AG10803 (cell line): ENCODE measurements around the gene LYZL4.

Experiments
- DNase-seq: peaks from one replicate; pipeline ENCODE4 v3.0.0; 2010; ENCODE audit warnings: low read depth
- H3K4me3 ChIP-seq: 2 replicates; pipeline ENCODE4 v1.5.1; 2011; ENCODE audit warnings: mild to moderate bottlenecking, low read length, control low read depth
- CTCF ChIP-seq: conservative IDR thresholded peaks from 2 replicates; pipeline ENCODE4 v1.5.1; 2011; ENCODE audit warnings: mild to moderate bottlenecking, low read length, control low read depth, inconsistent platforms

LYZL4 gene

GRCh38 chr3:42411429-42411828 lies 1.0 kb upstream of the LYZL4 start:
- H3K4me3 ChIP-seq, result no peak overlapping the region
- no peak for DNase-seq
- TF ChIP-seq CTCF, result no peak

- no peak for DNase-seq
- H3K4me3 ChIP-seq, result no peak overlapping the region
- TF ChIP-seq CTCF, result no peak
Observed at GRCh38 chr3:42408156-42408555, 2.3 kb downstream of the LYZL4 start.

- no peak for DNase-seq
- H3K4me3 ChIP-seq, result no peak overlapping the region
- TF ChIP-seq CTCF, result no peak
Observed at GRCh38 chr3:42406727-42407450, 3.5 kb downstream of the LYZL4 start.

GRCh38 chr3:42405857-42406256 lies 4.6 kb downstream of the LYZL4 start:
- H3K4me3 ChIP-seq, result no peak overlapping the region
- TF ChIP-seq CTCF, result no peak

GRCh38 chr3:42403737-42404136 lies 6.7 kb downstream of the LYZL4 start:
- no peak overlapping the region for H3K4me3 ChIP-seq
- DNase-seq, result no peak
- TF ChIP-seq CTCF, result no peak

More at GRCh38 chr3:42405857-42406256, 4.6 kb downstream of the LYZL4 start:
- DNase-seq, result no peak

- H3K4me3 ChIP-seq, result no peak overlapping the region
- no peak for TF ChIP-seq CTCF
- no peak for DNase-seq
Observed at GRCh38 chr3:42402394-42403096, 7.9 kb downstream of the LYZL4 start.

- TF ChIP-seq CTCF, result no peak
- no peak for DNase-seq
- no peak overlapping the region for H3K4me3 ChIP-seq
Observed at GRCh38 chr3:42398080-42398479, 12.3 kb downstream of the LYZL4 start.
